HEK293 (cell line): ENCODE data around the gene PCDHA8.
"Not testable (repeated sequence)": the region's sequence is repeated elsewhere in the genome, so short reads cannot be mapped to it uniquely, and the experiment has no call there.

Experiments
- CTCF ChIA-PET: fragments of 350-600 bp; formaldehyde crosslinking; extraction: SDS; loops from one replicate; lab custom pipeline; 2021; ENCODE audit warnings: antibody characterized with exemption; lab: Yijun Ruan, JAX
- POLR2A ChIA-PET: fragments of 300-600 bp; formaldehyde crosslinking; extraction: SDS; loops from one replicate; lab custom pipeline; 2020; ENCODE audit warnings: antibody characterized with exemption, inconsistent platforms; lab: Yijun Ruan, JAX
- H3K27ac ChIP-seq: fragments of 200-500 bp; sonication (Bioruptor generic); 2 replicates; pipeline ENCODE4 v1.5.1; 2014; ENCODE audit warnings: low read depth, low read length, control low read depth, inconsistent platforms; ENCODE audit errors: extremely low read depth
- H3K36me3 ChIP-seq, 2 experiments: fragments of 200-500 bp in 1 of 2; sonication (Bioruptor generic) in 1 of 2; 1 replicate in 1 of 2; 2 replicates in 1 of 2; pipeline ENCODE4 v1.5.1; 2014 to 2017; ENCODE audit warnings: inconsistent platforms in 2 of 2, low read length in 2 of 2; ENCODE audit not compliant: control insufficient read depth in 2 of 2, insufficient read depth in 1 of 2
- H3K4me1 ChIP-seq: fragments of 200-500 bp; sonication (Bioruptor generic); 2 replicates; pipeline ENCODE4 v1.5.1; 2014; ENCODE audit warnings: mild to moderate bottlenecking, low read length, inconsistent platforms; ENCODE audit not compliant: control insufficient read depth, insufficient read depth
- H3K4me3 ChIP-seq: 2 replicates; pipeline ENCODE4 v1.5.1; 2011; ENCODE audit warnings: low read depth, mild to moderate bottlenecking, control low read depth, low read length, moderate library complexity
- H3K9me3 ChIP-seq: fragments of 200-500 bp; sonication (Bioruptor generic); 2 replicates; pipeline ENCODE4 v1.5.1; 2014; ENCODE audit warnings: low read depth, low read length, inconsistent platforms; ENCODE audit not compliant: control insufficient read depth, insufficient read depth
- ZNF146 ChIP-seq: fragments of 450-650 bp; formaldehyde crosslinking; IDR thresholded peaks from 2 replicates; pipeline ENCODE4 v1.5.1; 2016; ENCODE audit warnings: missing biosample characterization, missing genetic modification characterization
- ZNF169 ChIP-seq: fragments of 450-650 bp; formaldehyde crosslinking; IDR thresholded peaks from 2 replicates; pipeline ENCODE4 v1.5.1; 2016; ENCODE audit warnings: missing biosample characterization, missing genetic modification characterization
- ZNF184 ChIP-seq: fragments of 450-650 bp; IDR thresholded peaks from 2 replicates; pipeline ENCODE4 v1.5.1; 2018; ENCODE audit warnings: missing biosample characterization, mild to moderate bottlenecking, missing genetic modification characterization
- ZNF292 ChIP-seq: fragments of 450-650 bp; formaldehyde crosslinking; IDR thresholded peaks from 2 replicates; pipeline ENCODE4 v1.5.1; 2016; ENCODE audit warnings: low read depth, missing biosample characterization, missing genetic modification characterization, borderline replicate concordance
- ZNF391 ChIP-seq: fragments of 450-650 bp; formaldehyde crosslinking; IDR thresholded peaks from 2 replicates; pipeline ENCODE4 v1.5.1; 2016; ENCODE audit warnings: low read depth, missing biosample characterization, missing genetic modification characterization, borderline replicate concordance
- ZNF404 ChIP-seq: fragments of 450-650 bp; formaldehyde crosslinking; IDR thresholded peaks from 2 replicates; pipeline ENCODE4 v1.5.1; 2017; ENCODE audit warnings: missing biosample characterization, missing genetic modification characterization
- ZNF654 ChIP-seq: fragments of 450-650 bp; formaldehyde crosslinking; IDR thresholded peaks from 2 replicates; pipeline ENCODE4 v1.5.1; 2016; ENCODE audit warnings: low read depth, missing biosample characterization, missing genetic modification characterization
- ZNF707 ChIP-seq: fragments of 450-650 bp; formaldehyde crosslinking; IDR thresholded peaks from 2 replicates; pipeline ENCODE4 v1.5.1; 2016; ENCODE audit warnings: missing biosample characterization, missing genetic modification characterization
- ZNF76 ChIP-seq: fragments of 450-650 bp; formaldehyde crosslinking; IDR thresholded peaks from 2 replicates; pipeline ENCODE4; 2016; ENCODE audit warnings: low read depth, missing biosample characterization, missing genetic modification characterization, borderline replicate concordance
- TF ChIP-seq, protein P1 (sequence below): fragments of 450-650 bp; formaldehyde crosslinking; IDR thresholded peaks from 2 replicates; pipeline ENCODE4 v1.5.1; 2016; ENCODE audit warnings: missing biosample characterization, missing genetic modification characterization

PCDHA8 gene

DNA sequence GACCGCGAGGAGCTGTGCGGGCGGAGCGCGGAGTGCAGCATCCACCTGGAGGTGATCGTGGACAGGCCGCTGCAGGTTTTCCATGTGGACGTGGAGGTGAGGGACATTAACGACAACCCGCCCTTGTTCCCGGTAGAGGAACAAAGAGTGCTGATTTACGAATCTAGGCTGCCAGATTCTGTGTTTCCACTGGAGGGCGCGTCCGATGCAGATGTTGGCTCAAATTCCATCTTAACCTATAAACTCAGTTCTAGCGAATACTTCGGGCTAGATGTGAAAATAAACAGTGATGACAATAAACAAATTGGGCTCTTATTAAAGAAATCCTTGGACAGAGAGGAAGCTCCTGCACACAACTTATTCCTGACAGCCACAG lies 12.6 kb upstream of the PCDHA8 start:
- POLR2A ChIA-PET = no interaction called here
- Histone ChIP-seq H3K4me3 (no peak overlapping the region), H3K9me3 (no peaks in the 10 kb centered on the region), H3K36me3 (no peaks in the 10 kb centered on the region), H3K4me1 (no peaks in the 10 kb centered on the region), H3K27ac (no peak overlapping the region)
- no peak for TF ChIP-seq ZNF169 (tag by site-specific recombination)
- TF ChIP-seq ZNF707 (tag by site-specific recombination) = no peak
- CTCF ChIA-PET = no interaction called here

GRCh38 chr5:140829511-140830501 lies 11.2 kb upstream of the PCDHA8 start:
- CTCF ChIA-PET = interaction anchor here (0.8 to 0.9 kb wide), 2 partner anchors 12 to 31 kb away, joined by 3 read pairs; no protein-coding TSS in a partner anchor
- POLR2A ChIA-PET = not testable (repeated sequence)

DNA sequence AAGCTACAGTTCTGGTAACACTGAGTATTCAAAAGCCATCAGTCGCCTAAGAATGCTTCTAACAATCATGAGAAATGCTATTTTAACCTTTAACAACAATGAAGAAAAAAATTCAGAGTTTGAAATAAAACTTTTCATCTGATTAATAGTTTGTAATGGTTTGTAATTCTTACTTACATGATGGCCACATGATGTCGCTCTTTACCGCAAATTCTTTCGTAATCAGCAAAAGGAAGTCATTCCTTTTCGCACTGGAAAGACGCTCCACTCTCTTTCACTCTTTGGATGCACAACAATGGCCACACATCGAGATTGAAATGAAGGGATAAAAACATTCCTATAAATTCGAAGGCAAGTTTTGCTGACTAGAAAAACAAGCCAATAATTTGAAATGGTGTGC lies 7.0 kb upstream of the PCDHA8 start, which contains the start of gene PCDHA7:
TSS of gene PCDHA7 (plus strand) at position 277 of the 400 bp plus-strand sequence. CDS start at position 392, 115 bp downstream.
- TF ChIP-seq ZNF391 (no peak), ZNF146 (tag by site-specific recombination) (no peak), ZNF184 (tag by site-specific recombination) (no peak), ZNF404 (no peak), ZNF76 (no peak), ZNF654 (tag by site-specific recombination) (peak; percentile 12; the same call in 1 of the 2 replicates), ZNF292 (tag by site-specific recombination) (no peak)
- TF ChIP-seq, protein P1, sequence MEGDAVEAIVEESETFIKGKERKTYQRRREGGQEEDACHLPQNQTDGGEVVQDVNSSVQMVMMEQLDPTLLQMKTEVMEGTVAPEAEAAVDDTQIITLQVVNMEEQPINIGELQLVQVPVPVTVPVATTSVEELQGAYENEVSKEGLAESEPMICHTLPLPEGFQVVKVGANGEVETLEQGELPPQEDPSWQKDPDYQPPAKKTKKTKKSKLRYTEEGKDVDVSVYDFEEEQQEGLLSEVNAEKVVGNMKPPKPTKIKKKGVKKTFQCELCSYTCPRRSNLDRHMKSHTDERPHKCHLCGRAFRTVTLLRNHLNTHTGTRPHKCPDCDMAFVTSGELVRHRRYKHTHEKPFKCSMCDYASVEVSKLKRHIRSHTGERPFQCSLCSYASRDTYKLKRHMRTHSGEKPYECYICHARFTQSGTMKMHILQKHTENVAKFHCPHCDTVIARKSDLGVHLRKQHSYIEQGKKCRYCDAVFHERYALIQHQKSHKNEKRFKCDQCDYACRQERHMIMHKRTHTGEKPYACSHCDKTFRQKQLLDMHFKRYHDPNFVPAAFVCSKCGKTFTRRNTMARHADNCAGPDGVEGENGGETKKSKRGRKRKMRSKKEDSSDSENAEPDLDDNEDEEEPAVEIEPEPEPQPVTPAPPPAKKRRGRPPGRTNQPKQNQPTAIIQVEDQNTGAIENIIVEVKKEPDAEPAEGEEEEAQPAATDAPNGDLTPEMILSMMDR (tag by site-specific recombination) = no peak
- H3K4me1 ChIP-seq = no peaks in the 10 kb centered on the region
- CTCF ChIA-PET = interaction anchor here (1.1 kb wide), 1 partner anchor 35 kb away, joined by 3 read pairs; the partner anchor contains the start of gene PCDHA11
- H3K9me3 ChIP-seq = no peaks in the 10 kb centered on the region
- H3K36me3 ChIP-seq = no peaks in the 10 kb centered on the region
- POLR2A ChIA-PET = no interaction called here
- H3K27ac ChIP-seq = no peak within 1 kb of the TSS
- no peak within 1 kb of the TSS for H3K4me3 ChIP-seq

More at GRCh38 chr5:140829511-140830501, 11.2 kb upstream of the PCDHA8 start:
- H3K4me3 ChIP-seq, H3K36me3 ChIP-seq, H3K27ac ChIP-seq, H3K4me1 ChIP-seq, H3K9me3 ChIP-seq: not testable (repeated sequence)

GRCh38 chr5:140834439-140835008 lies 6.5 kb upstream of the PCDHA8 start:
- CTCF ChIA-PET = interaction anchor here (1.1 kb wide), 1 partner anchor 34 kb away, joined by 3 read pairs; the partner anchor contains the start of gene PCDHA11
- not testable (repeated sequence) for H3K27ac ChIP-seq

More at GRCh38 chr5:140834439-140835008, 6.5 kb upstream of the PCDHA8 start:
- H3K36me3 ChIP-seq, POLR2A ChIA-PET, H3K4me1 ChIP-seq, H3K4me3 ChIP-seq, H3K9me3 ChIP-seq: not testable (repeated sequence)
